HG02943 (cell line): ENCODE data around the gene ANKUB1.

Experiments
- ATAC-seq: cut with Tn5 transposase; IDR thresholded peaks from one replicate; pipeline ENCODE4 v1.9.1; 2021; ENCODE audit warnings: mild to moderate bottlenecking, low read depth, moderate library complexity; ENCODE audit not compliant: unreplicated experiment

ANKUB1 gene

GRCh38 chr3:149812165-149812605, 19.8 kb upstream of the ANKUB1 start:
- ATAC-seq, result peak; percentile 25

DNA sequence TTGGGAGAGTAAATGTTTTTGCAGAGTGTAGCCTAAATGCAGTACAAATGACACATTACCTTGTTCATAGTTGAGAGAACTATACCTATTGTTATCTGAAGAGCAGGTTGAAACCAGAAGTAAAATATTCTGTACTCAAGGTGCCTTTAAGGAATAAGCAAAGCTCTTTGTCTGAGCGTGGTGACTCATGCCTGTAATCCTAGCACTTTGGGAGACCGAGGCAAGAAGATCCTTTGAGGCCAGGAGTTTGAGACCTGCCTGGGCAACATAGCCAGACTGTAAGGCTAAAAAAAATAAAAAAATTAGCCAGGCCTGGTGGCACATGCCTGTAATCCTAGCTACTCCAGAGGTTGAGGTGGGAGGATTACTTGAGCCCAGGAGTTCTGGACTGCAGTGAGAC, 18.5 kb upstream of the ANKUB1 start:
- ATAC-seq, result no peak

DNA sequence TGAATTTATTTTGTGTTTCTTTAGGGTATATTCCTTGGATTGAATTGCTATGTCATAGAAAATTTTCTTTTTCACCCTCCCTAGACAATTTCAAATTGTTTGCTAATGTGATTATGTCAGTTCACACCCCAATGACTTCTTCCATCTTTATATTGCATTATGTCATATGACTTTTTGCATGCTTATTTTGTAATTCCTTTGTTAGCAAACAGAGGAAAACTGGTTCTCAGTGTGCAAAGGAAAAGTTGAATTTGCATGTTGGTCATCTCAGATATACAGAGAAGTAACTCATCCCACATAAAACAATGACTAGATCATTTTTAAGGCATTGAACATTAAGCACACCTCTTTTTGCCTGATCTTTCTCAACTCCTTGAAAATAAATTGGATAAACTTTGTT, 17.3 kb upstream of the ANKUB1 start:
- ATAC-seq, result no peak

- no peak for ATAC-seq
These were observed 16.0 kb upstream of the ANKUB1 start for GRCh38 chr3:149808209-149808829.

- no peak for ATAC-seq
These were observed 13.9 kb upstream of the ANKUB1 start for GRCh38 chr3:149806171-149806778.

DNA sequence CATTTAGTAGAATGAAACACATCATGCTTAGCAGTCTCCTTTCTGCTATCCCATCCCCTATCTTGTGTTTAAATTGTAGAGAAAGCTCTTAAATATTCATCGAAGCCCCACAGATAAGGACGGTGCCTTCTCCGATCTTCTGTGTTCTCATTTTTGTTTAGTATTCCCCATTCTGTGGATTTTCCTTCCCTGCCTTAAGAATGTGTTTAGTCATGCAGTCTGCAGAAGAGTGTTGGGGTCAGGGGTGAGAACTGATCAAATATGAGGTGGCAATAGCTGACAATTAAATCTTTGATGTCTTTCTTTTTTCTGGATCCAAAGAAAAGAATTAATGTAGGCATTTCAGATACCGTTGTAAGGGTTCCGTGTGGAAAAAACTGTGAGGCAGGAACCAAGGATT, 9.3 kb upstream of the ANKUB1 start:
- ATAC-seq, result no peak

- ATAC-seq, result no peak
These were observed 8.8 kb upstream of the ANKUB1 start for GRCh38 chr3:149801195-149801594.

GRCh38 chr3:149800693-149801092, 8.3 kb upstream of the ANKUB1 start:
- ATAC-seq, result no peak

DNA sequence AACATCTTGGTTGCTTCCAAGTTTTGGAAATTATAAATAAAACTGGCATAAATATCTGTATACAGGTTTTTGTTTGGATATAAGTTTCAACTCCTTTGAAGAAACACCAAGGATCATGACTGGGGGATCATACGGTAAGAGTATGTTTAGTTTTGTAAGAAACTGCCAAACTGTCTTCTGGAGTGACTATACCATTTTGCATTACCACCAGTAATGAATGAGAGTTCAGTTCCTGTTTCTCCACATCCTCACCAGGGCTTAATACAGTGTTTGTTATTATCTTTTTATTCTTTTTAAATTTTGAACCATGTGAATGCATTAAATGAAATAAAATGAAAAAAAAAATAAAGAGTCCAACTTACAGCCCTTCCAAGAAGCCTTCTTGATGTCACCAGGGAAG, 3.7 kb upstream of the ANKUB1 start:
- ATAC-seq, result no peak

DNA sequence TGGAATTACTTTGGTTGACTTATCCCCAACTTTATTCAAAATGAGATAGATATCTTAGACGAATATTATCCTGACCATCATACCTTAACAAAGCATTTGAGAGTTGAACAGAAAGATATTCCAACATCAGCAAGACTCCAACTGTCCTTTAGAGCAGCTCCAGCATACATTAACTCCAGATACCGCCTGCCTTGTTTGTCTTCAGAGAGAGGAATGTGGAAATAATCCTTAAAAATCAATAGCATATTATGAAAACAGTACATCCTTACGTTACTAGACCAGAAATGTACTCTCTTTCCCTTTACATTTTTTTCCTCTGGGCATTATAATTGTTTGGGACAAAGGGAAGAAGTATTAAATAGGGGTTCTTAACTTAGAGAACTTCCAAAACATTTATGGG, 1.7 kb downstream of the ANKUB1 start:
- no peak for ATAC-seq

DNA sequence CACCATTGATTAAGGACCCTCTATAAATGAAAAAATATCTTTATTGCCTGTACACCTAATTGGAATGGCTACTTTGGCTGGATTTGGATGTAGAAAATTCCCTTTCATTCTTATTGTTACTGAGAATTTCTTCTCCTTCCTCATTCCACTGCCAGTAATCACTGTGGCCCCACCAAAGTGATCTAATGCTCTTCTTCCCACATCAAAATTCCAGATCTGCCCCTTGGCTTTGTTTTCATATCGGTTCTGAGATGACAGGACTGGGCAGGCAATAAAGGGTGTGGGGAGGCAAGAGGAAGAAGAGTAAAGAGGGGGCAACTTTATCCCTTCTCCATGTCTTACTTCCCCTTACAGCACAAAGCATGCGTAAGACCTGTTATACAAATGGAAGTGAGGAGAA, 2.1 kb downstream of the ANKUB1 start:
- ATAC-seq, result no peak

DNA sequence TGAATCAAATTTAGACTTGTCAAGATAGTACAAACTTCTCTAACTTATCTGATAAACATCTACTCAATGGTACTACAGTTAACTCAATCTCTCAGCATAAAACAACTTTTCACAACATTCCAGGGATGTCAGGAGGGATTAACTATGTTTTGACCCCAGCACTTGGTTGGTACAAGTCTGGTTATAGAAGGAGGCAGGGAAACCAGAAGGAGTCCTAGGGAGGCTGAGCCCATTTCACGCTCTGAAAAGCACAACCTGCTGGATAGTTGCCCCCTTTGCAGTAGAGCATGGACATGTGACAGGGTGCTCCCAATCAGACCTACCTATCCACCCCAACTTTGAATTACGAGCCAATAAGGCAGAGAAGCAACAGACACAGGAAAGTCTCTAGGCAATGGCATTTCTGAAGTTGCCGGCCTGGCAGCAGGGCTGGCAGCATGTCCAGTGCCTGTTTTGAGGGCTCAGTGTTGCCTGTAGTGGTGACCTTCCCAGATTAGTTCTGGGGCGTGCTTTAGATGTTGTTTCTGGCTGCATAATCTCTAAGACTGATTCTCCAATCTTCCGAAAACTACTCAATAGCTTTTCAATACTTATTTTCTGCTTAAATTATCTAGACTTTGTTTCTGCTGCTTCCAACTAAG, 8.2 kb downstream of the ANKUB1 start:
- ATAC-seq, result no peak

DNA sequence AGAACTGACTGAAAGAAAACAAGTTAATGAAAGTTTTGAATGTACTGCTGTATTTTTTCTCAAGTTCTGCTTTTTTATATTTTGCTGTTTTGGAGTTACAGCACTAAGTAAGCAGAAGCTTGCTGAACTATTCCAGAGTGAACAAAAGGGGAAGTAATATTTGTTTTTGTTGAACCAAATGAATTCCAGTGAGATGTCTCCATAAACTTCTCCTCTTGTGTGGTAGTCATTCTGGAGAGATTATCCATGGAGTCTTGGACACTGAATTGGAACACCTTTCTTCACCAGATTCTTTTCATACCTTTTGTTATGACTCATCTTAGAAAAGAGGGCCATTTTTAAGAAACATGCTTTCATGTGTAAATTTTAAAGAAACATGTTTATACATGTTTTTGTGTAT, 8.8 kb downstream of the ANKUB1 start:
- ATAC-seq, result no peak

- no peak for ATAC-seq
These were observed 10.6 kb downstream of the ANKUB1 start for GRCh38 chr3:149781741-149782140.

GRCh38 chr3:149781211-149781610, 11.1 kb downstream of the ANKUB1 start:
- no peak for ATAC-seq

DNA sequence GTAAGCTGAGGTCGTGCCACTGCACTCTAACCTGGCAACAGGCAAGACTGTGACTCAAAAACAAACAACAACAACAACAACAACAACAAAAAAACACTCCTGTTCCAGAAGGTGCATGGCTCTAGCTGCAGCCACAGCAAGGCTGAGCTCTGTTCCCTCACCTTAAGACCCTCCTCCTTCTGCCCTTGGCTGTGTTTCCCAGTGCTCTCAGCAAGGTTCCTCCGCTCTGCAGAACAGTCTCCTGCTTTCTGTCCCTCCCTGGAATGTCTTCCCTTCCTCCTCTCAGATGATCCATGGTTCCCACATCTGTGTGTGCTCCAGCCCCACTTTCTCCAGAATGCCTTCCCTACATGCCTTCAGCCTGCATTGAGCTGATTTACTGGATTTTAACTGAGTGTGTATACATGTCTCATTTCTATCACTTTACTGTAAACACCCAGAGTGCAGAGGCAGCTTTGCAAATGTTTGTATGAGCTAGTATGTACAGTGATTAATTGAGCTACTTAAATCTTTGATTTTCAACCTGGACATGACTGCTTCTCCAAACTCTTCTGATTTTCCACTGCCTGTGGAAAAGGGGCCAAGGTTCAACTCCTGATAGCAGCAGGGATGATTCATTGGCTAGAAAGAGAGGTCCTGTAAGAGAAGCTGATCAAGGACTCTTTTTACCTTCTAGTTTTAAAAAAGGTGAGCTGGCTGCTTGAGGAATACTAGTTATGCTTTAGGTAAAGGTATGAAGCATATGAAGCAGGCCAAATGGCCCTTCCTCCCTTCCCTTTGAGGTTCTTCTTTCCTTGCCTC, 14.7 kb downstream of the ANKUB1 start:
- no peak for ATAC-seq

GRCh38 chr3:149776170-149776569, 16.2 kb downstream of the ANKUB1 start:
- no peak for ATAC-seq

GRCh38 chr3:149772861-149773260, 19.5 kb downstream of the ANKUB1 start:
- no peak for ATAC-seq

DNA sequence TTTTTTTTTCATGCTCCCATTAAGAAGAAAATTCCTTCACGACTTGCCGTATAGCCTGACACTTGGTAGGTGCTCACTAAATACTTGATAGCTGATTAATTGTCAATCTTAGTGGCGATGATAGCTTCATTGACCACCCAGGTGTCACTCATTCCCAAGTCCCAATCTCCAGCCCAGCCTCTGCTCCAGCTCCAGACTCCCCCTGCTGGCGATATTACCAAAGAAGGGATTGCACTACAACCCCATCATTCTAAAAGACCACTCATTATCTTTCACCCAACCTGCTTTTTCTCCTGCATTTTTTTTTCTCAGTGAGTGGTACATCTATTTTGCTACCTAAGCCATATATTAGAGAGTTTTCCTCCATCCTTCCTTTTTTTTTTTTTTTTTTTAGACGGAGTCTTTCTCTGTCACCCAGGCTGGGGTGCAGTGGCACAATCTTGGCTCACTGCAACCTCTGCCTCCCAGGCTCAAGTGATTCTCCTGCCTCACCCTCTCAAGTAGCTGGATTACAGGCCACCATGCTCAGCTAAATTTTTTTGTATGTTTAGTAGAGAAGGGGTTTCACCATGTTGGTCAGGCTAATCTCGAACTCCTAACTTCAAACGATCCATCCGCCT, 20.6 kb downstream of the ANKUB1 start:
- no peak for ATAC-seq

GRCh38 chr3:149770246-149770645, 22.1 kb downstream of the ANKUB1 start:
- ATAC-seq, result no peak

GRCh38 chr3:149768704-149769103, 23.6 kb downstream of the ANKUB1 start:
- ATAC-seq, result no peak
